T-helper 2 cell (primary cell): Measurements from ENCODE around the gene CELSR1.

Experiments used
- DNase-seq, 5 experiments: peaks; one replicate each; pipeline versions ENCODE4 v3.0.0 to v3.0.0-alpha.2; 2012 to 2022

The CELSR1 gene

DNA sequence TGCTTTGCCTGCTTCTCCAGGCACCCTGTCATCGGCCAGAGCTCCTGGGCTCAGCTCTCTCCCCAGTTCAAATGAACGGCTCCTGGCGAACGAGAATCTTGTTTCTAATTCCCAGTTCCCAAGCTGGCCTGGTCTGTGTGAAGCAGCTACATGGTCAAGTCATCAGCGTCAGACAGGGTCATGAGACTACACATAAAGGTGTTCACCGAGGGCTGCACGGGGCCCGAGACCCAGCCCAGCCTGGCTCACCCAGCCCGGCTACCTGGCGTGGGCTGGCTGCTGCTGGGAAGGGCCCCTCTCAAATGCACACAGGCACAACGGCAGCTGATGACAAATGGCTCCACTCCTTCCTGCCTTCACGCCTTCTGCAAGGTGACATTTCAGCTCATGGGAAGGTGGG is 14.6 kb upstream of the CELSR1 start:
- no peak for DNase-seq

DNA sequence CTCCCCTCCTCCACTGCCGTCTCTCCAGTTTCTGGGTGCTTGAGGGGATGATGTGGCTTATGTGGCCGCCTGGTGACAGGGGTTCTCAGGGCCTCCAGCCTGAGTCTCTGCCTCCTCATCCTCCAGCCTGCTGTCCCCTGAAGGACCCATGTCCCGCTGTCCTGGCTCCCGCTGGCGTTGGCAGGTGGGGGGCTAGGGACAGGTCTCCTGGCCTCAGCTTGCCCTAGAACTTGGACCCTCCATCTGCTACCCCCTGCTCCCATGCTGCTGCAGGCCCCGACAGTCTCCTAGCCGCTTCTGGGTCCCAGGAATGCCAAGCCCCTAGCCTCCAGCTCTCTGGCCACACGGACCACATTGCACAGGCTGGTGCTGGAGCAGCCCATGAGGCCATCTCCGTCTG is 13.9 kb upstream of the CELSR1 start:
- DNase-seq = no peak

DNA sequence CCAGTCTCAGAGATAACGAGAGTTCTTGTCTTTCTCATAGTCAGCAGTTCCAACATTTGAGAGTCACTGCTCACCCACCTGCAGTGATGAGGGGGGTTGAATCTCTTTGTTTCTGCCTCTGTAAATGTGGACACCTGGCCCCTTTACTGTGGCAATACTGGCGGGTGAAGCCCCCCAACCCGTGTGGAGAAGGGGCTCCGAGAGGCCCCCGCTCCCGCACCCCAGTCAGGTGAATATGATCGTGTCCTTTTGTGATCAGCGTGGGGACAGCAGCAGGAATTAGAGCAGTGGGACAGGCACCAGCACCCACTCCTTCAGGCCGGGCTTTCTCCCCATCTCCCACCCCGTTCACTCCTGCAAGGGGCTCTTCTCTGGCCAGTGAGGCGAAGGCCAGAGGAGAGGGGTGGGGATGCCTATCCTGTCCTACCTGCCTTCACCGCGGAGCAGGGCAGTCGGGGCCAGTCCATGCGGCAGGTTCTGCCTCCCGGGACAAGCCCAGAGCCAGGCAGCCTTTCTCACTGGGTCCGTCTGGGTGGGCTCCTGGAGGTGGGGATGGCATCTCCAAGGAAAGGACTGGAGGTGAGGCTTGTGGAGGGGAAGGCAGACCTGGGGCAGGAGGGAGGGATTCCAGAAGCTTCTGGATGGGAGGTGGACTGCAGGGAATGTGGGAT is 12.7 kb upstream of the CELSR1 start:
- no peak for DNase-seq

DNA sequence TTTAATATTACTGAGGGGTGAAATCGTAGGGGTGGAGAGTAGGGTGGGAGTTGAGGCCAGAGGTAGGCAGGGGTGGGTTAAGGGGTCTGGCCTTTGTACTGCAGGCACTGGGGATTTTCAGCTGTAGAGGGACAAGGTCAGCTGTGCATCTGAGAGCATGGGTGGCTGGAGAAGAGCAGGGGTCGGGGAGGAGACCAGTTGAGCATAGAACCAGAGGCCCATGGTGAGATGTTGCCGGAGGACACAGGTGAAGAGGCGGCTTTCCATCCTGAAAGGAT is 12.1 kb upstream of the CELSR1 start:
- DNase-seq = no peak

DNA sequence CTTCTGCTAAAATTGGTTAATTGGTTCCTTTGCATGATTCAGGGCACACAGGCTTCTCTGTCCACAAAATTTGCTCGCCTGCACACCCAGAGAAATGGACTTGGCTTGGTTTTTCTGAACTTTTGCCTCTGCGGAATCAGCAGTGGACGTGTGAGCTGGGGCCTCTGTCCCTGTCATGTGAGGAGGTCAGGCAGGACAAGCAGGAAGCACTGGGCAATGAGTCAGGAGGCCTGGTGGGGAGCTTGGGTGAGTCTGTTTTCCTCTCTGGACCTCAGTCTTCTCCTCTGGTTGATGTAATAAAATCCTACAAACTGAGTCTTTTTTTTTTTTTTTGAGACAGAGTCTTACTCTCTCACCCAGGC is 10.4 kb upstream of the CELSR1 start:
- no peak for DNase-seq

DNA sequence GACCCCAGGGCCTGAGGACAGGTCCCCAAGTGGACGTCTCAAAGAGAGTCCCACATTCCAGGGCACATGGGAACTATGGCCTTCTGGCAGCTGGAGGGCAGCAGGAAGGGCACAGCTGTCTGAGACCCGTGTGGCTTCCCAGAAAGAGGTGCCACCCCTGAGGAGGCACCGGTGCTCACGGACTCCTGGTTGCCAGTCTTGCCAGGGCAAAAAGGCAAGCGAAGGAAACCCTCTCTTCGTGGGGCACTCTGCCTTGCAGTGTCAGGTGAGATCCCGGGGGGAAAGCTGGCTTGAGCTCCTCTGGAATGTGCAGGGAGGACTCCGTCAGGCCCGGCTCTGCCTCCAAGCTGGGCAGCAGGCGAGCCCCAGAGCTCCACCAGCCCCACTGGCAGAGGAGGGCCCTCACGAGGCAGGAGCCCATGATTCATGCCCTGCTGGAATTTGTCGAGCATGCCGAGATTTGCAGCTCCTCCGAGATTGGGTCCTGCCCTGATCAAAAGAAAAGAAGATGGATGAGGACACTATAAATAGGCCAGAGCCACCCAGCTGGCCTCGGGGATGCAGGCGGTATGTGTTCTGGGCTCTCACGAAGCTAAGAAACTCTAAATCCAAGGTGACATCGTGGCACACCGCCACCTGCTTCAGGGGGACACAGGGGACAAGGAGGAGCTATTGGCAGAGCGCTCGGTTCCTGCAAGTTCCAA is 9.9 kb upstream of the CELSR1 start:
- no peak for DNase-seq

DNA sequence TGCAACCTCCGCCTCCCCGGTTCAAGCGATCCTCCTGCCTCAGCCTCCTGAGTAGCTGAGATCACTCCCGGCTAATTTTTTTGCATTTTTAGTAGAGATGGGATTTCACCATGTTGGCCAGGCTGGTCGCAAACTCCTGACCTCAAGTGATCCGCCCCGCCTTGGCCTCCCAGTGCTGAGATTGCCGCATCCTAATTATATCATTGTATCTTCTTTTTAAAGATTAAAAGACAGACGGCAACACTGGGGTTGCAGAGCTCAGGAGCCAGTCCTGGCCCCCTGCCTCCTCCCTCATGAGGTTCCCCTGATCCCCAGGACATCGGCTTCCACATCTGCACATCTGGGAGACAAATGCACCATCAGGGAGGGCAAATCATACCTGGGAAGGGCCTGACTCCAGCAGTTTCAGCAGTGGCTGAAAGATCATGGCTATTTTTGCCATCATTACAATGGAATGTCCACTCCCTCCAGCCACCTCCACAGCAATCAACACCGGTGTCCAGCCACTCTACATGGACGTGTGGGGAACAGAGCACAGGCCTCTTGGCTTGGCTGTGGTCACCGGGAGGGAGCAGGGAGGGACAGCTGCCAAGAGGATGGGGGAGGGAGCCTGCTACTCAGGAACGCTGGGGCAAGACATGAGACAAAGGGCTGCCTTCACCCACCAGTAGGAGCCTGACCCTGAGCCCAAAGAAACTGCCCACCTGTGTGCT is 9.2 kb upstream of the CELSR1 start:
- no peak for DNase-seq

DNA sequence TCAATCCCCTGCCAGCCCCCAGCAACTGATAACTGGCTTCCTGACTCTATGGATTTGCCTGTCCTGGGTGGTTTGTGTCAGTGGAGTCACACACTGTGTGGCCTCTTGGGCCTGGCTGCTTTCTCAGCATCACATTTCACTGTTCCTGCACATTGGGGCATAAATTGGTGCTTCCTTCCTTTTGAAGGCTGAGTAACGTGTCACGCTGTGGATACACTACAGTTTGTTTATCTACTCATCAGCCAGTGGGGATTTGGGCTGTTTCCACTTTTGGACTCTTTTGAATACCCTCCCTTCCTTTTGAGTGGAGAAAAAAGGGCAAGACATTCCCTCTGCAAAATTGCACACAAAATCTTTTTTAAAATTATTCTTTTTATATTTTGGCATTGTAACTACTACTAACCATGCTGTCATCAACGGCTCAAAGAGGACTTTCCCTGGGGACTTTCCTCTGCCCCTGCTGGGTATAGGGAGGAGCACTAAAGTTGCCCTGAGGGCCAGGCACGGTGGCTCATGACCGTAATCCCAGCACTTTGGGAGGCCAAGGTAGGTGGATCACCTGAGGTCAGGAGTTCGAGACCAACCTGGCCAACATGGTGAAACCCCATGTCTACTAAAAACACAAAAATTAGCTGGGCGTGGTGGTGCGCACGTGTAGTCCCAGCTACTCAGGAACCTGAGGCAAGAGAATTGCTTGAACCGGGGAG is 7.8 kb upstream of the CELSR1 start:
- DNase-seq = no peak

DNA sequence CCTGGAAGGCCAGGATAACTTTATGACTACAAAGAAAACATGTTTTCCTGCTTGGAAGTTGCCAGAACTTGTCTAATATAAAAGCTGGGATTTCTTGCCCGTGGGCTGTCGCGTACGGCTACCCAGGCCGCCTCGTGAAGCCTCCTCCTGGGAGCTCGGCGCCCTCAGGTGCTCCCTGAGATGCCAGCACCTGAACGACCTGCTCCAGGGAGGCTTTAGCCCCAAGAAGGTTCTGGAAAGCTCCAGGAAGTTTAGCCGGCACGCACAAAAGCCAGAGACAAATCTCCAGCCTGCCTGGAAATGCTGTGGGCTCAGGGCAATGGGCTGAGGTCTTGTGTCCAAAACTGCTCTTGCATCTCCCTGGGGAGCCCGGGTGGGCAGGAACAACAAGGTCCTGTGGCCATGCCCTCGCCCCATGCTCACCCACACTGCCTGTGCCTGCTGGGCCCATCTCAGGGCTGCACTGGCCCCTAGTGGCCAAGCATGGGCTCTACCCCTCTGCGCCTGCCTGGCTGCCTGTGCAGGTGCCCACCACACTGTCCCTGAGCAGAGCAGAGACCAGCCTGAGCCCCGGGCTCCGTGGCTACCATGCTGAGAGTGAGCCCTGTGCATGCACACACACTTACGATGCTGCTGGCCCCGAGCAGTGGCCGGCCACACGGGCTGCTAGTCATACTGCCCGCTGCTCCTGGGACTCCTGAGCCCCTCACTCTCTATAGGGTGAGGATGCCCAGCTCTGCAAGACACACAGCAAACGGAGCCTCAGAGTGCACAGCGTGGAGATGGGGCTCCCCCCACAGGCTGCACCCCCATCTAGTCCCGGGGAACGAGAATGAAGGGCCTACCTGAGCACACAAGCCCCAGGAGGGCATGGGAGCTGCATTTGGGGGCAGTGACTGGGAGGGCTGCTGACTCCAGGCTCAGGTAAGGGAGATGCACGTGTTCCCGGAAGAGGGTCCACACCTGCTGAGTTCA is 4.9 kb upstream of the CELSR1 start:
- peak; percentile 31 to 62 (median 56) for DNase-seq

DNA sequence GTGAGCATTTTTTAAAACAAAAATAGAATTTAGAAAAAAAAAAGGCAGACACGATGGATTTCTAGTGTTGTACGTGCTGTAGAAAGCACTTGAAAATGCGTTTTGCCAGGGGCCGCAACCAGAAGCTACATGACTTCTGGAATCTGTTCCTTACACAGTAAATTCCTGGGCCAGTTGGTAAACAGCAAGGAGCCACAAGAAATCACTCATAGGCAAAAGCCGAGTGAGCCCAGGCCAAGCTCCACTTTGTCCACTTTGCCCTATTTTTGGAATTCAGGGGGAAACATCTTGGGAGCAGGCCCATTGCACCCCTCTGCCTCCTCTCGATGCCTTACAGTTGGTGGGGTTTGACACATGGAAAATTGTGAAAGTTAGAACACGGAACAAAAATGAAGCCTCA is 4.1 kb upstream of the CELSR1 start:
- no peak for DNase-seq

DNA sequence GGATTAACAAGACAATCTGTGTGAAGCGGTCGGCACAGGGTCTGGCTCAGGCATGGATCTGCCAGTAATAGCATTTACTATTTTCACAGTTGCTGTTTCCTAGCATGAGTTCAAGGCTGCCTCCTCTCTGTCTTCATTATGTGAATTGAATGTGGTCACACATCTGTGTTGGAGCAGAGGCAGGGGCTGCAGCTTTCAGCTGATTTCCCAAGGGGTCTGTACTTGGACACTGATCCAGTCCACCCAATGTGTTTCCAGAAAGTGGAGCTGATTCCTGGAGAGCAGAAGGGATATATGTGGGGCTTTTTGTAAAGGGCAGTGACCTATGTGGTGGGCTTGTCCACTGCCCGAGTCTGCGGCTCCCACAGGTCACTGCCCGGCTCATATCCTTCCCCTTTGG is 3.5 kb upstream of the CELSR1 start:
- DNase-seq = no peak

DNA sequence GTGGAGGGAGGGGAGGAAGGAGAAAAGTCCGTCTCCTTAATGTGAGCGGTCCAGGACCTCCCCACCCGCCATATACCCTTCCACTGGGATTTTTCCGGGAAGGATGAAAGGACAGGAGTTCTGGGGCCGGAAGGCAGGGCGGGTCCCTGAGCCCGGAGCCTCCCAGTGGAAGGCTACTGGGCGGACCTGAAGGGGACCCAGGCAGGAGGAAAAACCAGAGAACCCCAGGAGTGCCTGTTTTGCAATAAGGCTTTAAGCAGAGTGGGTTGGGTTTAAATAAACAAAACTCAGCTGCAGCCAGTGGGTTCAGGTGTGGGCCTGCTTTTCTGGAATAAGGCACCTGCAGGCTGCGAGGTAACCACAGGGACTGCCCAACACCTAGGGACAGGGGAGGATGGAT is 1.7 kb upstream of the CELSR1 start:
- no peak for DNase-seq

DNA sequence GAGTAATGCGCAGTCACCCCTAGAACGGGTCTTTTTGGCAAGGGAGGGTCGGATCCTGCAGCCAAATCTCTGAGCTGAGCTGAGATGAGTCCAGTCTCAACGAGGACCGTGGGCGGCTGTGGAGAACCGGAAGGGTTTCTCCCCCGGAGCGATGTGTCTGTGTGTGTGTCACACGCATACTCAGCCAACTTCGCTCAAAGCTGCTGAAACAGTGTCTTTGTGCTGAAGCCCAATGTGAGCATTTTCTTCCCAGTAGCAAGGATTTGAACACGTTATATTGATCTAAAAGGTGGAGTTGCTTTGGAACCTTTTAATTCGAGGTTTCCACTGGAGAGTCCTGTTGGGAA is 1.4 kb upstream of the CELSR1 start:
- DNase-seq = no peak

DNA sequence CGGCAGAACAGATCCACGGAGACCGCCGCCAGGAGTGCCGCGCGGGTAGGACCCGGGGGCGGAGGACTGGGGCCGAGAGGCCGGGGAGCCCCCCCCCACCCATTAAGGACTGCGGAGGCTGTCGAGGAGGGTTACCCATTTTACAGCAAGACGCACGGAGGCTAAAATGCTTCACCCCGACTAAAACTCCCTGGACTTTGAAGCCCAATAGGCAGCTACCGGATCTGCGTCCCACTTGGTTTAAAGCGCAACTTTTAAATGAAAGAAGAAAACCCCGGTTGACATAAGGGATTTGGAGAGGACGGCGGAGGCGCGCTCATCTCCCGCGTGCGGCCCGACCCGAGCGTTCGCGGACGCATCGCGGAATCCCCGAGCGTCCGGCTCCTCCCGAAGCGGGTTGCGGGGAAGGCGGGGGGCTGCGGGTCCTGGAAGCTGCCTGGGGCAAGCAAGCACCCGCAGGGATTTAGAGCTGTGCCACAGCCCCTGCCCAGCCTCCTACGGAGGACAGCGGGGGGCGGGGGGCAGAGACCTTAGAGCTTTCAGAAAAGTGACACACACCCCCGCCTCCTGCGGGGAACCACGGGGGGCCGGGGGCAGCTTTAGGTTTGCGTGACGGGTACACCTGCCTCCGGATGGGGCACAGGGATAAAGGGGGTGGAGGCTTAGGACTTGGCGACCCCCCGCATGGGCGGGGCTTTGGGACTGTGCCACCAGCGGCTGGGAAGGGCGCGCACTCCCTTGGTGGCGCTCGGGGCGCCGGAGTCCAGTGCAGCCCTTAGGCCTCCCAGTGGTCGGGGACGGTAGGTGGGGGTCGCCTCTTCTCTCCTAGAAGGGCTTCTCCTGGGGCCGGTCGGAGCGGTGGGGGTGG is 760 bp upstream of the CELSR1 start:
- no peak for DNase-seq

DNA sequence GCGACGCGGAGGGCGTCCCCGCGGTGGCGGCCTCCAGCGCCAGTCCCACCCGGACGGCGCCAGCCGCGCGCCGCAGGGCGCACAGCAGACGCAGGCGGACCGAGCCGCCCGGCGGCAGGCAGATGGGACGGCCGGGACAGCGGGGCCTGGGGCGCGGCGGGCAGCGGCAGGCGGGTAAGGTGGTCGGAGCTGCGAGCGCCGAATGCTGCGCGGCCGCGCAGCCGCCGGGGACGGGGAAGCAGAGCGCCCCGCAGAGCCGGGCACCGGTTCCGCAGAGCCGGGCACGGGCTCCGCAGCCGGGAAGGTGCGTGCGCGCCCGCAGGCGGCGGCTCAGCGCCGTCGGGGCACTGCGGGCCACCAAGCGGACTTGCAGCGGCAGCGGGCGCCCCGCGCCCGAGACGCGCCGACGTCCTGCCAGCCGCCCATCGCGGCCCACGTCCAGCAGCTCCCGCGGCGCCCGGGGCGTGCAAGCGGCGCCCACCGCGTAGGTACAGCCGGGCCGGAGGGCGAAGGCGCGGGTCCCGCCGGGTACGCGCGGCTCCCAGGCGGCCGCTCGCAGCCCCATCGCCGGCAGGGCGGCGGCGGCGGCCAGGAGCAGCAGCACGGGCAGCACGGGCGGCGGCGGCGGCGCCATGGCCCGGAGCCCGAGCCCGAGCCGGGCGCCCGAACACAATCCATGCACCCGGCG is 739 bp downstream of the CELSR1 start:
- DNase-seq = peak in 1 of 5 experiments; percentile 7

DNA sequence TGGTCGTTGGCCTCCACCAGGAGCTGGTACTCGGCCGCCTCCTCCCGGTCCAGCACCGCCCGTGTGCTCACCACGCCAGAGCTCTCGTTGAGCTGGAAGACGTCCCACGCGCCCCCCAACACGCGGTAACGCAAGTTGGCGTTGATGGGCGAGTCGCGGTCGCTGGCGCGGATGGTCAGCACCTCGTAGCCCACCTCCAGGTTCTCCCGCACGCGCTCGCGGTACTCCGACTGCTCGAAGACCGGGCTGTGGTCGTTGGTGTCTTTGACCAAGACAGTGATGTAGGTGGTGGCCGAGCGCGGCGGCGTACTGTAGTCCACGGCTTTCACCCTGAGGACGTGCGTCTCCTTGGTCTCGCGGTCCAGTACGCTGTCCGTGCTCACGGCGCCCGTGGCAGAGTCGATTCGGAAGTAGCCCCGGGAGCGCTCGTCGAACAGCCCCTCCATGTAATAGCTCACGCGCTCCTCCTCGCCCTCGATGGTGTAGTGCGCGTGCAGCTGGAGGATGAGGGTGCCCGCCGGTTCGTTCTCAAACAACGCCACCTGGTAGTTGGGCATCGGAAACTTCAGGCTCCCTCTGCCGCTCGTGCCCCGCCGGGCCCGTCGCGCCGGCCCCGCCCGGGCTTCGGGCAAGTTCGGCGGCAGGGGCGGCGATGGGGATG is 1.4 kb downstream of the CELSR1 start:
- DNase-seq = no peak

DNA sequence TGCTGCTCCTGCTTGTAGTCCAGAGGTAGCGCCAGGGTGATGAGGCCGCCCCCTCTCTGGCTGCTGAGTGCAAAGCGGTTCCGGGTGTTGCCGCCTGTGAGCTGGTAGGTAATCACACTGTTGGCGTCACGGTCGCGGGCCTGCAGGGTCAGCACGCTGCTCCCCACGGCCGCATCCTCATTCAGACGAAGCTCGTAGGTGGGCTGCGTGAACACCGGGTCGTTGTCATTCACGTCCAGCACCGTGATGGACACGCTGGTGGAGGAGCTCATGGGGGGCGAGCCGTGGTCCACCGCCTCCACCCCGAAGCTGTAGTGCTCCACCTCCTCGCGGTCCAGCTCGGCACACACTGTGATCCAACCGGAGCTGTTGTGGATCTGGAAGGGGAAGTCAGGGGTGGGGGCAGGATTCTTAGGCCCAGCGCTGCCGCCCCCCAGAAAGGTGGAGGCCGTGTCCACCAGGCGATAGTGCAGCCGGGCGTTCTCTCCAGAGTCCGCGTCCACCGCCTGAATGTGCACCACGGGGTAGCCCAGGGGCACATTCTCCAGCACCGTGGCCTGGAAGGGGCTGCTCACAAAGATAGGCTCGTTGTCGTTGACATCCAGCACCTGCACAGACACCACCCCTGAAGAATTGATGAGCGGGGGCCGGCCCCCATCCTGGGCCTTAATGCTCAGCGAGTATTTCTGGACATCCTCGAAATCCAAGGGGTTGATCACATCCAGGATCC is 2.4 kb downstream of the CELSR1 start:
- no peak for DNase-seq

DNA sequence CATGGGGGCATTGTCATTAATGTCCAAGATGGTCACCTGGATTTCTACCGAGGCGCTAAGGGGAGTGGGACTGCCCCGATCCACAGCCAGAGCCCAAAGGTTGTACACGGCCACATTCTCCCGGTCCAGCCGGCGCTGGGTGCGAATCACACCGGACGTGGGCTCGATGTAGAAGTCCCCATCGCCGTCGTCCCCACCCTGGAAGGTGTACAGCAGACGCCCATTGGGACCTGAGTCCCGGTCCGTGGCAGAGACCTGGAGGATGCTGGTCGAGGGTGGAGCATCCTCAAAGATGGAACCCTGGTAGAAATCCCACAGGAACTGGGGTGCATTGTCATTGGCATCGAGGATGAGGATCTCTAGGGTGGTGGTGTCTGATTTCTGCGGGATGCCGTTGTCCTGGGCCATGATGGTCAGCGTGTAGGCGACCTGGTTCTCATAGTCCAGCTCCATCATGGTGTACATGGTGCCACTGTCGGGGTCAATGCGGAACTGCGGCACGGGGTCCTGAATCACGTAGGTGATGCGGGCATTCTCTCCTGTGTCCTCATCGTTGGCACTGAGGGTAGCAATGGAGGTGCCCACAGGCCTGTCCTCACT is 3.1 kb downstream of the CELSR1 start:
- no peak for DNase-seq
